Activated CD4-positive, alpha-beta T cell treated with anti-CD3 and anti-CD28 coated beads, Interleukin-2, amount 10 ng/mL, durations not matched to agents 24 days and 14 days (primary cell): ENCODE measurements around the gene GDPD2. TPM values are rescaled to one million over a fixed set of nuclear protein-coding genes. Genes with fewer than 3 reads are reported as not detected.
"Not testable (repeated sequence)": the region's sequence is repeated elsewhere in the genome, so short reads cannot be mapped to it uniquely, and the experiment has no call there.

Experiments
- DNase-seq: peaks from one replicate; pipeline ENCODE4 v3.0.0; 2022
- H3K27ac Mint-ChIP-seq: one replicate; pipeline ENCODE4 v1.8.0; 2022; ENCODE audit warnings: mild to moderate bottlenecking, mixed read lengths
- H3K27me3 Mint-ChIP-seq: one replicate; pipeline ENCODE4 v1.8.0; 2022; ENCODE audit warnings: mixed read lengths
- H3K36me3 Mint-ChIP-seq: one replicate; pipeline ENCODE4 v1.8.0; 2022; ENCODE audit warnings: low read depth, mild to moderate bottlenecking, mixed read lengths
- H3K4me1 Mint-ChIP-seq: one replicate; pipeline ENCODE4 v1.8.0; 2021; ENCODE audit warnings: mixed read lengths
- H3K4me3 Mint-ChIP-seq: one replicate; pipeline ENCODE4 v1.8.0; 2022; ENCODE audit warnings: mild to moderate bottlenecking, moderate library complexity, mixed read lengths
- H3K9me3 Mint-ChIP-seq: one replicate; pipeline ENCODE4 v1.8.0; 2021; ENCODE audit warnings: mixed read lengths
- intact Hi-C: fragments of 100-400 bp; cut with micrococcal nuclease; formaldehyde crosslinking; loops from one replicate; pipeline ENCODE4 v1.15.1; 2023
- total RNA-seq: library from RNA; stranded (reverse); gene quantifications from 2 replicates; pipeline ENCODE4 v1.2.3, GENCODE V29; 2022

GDPD2 gene
- total RNA-seq, result 0.12 and 0.19 TPM in 2 replicates

DNA sequence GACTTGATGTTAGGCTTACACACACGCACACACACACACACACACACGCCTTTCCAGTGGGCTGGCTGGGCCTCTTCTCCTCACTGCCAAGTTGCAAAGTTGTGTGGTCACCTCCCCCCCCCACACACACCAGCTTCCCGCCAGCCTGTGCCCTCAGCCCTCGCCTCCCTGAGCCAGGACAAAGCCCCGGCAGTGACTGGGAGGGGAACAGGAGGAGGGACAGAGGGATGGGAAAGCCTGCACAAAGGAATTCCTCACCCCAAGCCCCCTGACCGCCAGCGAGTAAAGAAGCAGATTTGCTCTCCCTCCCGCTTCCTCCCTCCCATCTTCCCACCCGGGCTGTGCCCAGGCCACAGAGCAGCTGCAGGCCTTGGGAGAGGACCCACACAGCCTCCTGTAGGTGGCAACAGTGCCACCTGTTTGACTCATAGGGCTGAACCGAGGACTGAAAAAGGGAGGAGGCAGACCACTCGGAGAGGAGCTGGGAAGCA is at the start of gene GDPD2:
Gene GDPD2, plus strand, starts transcription at position 464 of the 491 bp plus-strand sequence. CDS start 1,671 bp downstream, outside the sequence.
- Mint-ChIP-seq H3K27me3 (no peaks in the 10 kb centered on the region), H3K9me3 (no peaks in the 10 kb centered on the region), H3K36me3 (peaks cover 9% of the 10 kb centered on the region), H3K27ac (no peak within 1 kb of the TSS), H3K4me3 (no peak within 1 kb of the TSS), H3K4me1 (no peaks in the 10 kb centered on the region)
- intact Hi-C loops, result no loop called here
- no peak for DNase-seq

GRCh38 chrX:70386235-70386634 is 36.9 kb upstream of the GDPD2 start:
- no peak for DNase-seq
- no peak overlapping the region for H3K27ac Mint-ChIP-seq
- peaks cover 42% of the 10 kb centered on the region for H3K36me3 Mint-ChIP-seq
- H3K4me1 Mint-ChIP-seq, result peaks cover 5% of the 10 kb centered on the region
- H3K4me3 Mint-ChIP-seq, result no peak overlapping the region
- intact Hi-C loops, result no loop called here
- no peaks in the 10 kb centered on the region for H3K9me3 Mint-ChIP-seq
- H3K27me3 Mint-ChIP-seq, result no peaks in the 10 kb centered on the region

- no peaks in the 10 kb centered on the region for H3K27me3 Mint-ChIP-seq
- H3K4me1 Mint-ChIP-seq, result peaks cover 2% of the 10 kb centered on the region
- H3K9me3 Mint-ChIP-seq, result no peaks in the 10 kb centered on the region
- intact Hi-C loops, result no loop called here
- H3K36me3 Mint-ChIP-seq, result peaks cover 17% of the 10 kb centered on the region
- no peak overlapping the region for H3K4me3 Mint-ChIP-seq
- DNase-seq, result no peak
- peak overlapping the region; percentile 69 for H3K27ac Mint-ChIP-seq
Observed at GRCh38 chrX:70398899-70399298, 24.2 kb upstream of the GDPD2 start.

DNA sequence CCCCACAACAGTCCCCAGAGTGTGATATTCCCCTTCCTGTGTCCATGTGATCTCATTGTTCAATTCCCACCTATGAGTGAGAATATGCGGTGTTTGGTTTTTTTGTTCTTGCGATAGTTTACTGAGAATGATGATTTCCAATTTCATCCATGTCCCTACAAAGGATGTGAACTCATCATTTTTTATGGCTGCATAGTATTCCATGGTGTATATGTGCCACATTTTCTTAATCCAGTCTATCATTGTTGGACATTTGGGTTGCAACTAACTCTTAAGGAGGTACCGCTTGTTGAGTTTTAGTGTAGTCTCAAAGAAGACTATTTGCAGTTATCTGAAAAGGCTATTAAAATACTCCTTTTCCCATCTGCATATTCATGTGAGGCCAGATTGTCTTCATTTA is 22.9 kb upstream of the GDPD2 start:
- H3K4me3 Mint-ChIP-seq, intact Hi-C loops: not testable (repeated sequence)
- H3K36me3 Mint-ChIP-seq, result peaks cover 19% of the 10 kb centered on the region

GRCh38 chrX:70402721-70403120 is 20.4 kb upstream of the GDPD2 start:
- Mint-ChIP-seq H3K9me3 (no peaks in the 10 kb centered on the region), H3K27me3 (no peaks in the 10 kb centered on the region), H3K4me1 (peaks cover 2% of the 10 kb centered on the region), H3K36me3 (peaks cover 15% of the 10 kb centered on the region), H3K4me3 (no peak overlapping the region), H3K27ac (no peak overlapping the region)
- DNase-seq, result no peak
- intact Hi-C loops, result no loop called here

More for the DNA sequence above, 22.9 kb upstream of the GDPD2 start:
- H3K27me3 Mint-ChIP-seq, H3K9me3 Mint-ChIP-seq, H3K4me1 Mint-ChIP-seq, DNase-seq, H3K27ac Mint-ChIP-seq: not testable (repeated sequence)

- no peak for DNase-seq
- H3K9me3 Mint-ChIP-seq, result no peaks in the 10 kb centered on the region
- no peak overlapping the region for H3K27ac Mint-ChIP-seq
- no peaks in the 10 kb centered on the region for H3K4me1 Mint-ChIP-seq
- intact Hi-C loops, result no loop called here
- no peak overlapping the region for H3K4me3 Mint-ChIP-seq
- H3K36me3 Mint-ChIP-seq, result peaks cover 23% of the 10 kb centered on the region
- H3K27me3 Mint-ChIP-seq, result no peaks in the 10 kb centered on the region
Observed at GRCh38 chrX:70405003-70405402, 18.1 kb upstream of the GDPD2 start.

- Mint-ChIP-seq H3K4me3 (no peak overlapping the region), H3K4me1 (no peaks in the 10 kb centered on the region), H3K27me3 (no peaks in the 10 kb centered on the region), H3K36me3 (peaks cover 12% of the 10 kb centered on the region), H3K27ac (no peak overlapping the region), H3K9me3 (no peaks in the 10 kb centered on the region)
- DNase-seq, result no peak
- intact Hi-C loops, result no loop called here
Observed at GRCh38 chrX:70410921-70411320, 12.2 kb upstream of the GDPD2 start.

GRCh38 chrX:70411475-70411874 is 11.6 kb upstream of the GDPD2 start:
- H3K27ac Mint-ChIP-seq, result no peak overlapping the region
- H3K36me3 Mint-ChIP-seq, result peaks cover 8% of the 10 kb centered on the region
- H3K4me3 Mint-ChIP-seq, result no peak overlapping the region
- H3K27me3 Mint-ChIP-seq, result no peaks in the 10 kb centered on the region
- intact Hi-C loops, result no loop called here
- no peak for DNase-seq
- no peaks in the 10 kb centered on the region for H3K9me3 Mint-ChIP-seq
- H3K4me1 Mint-ChIP-seq, result no peaks in the 10 kb centered on the region

DNA sequence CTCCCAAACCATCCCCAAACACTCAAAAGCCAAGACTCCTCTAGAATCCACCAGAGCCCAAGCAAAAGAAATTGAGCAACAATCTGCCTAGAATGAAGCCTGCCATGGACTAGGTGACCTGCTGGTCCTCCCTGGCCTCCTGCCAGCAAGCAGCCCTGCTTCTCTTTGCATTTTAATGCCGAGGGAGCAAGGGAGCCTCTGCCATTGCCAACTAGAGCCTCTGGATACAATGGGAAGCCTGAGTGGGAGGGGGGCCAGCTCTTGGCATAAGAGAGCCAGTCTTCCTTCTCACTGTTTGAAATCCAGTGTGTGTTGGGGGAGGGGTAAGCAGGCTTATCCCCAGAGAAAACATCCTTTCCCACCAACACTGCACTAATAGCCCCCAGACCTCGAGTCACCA is 1.5 kb upstream of the GDPD2 start:
- no peak for DNase-seq
- no peak overlapping the region for H3K4me3 Mint-ChIP-seq

GRCh38 chrX:70423936-70424675 is 992 bp downstream of the GDPD2 start:
- DNase-seq, result no peak
- Mint-ChIP-seq H3K27ac (no peak overlapping the region), H3K9me3 (no peaks in the 10 kb centered on the region), H3K4me3 (no peak overlapping the region), H3K27me3 (no peaks in the 10 kb centered on the region), H3K4me1 (no peaks in the 10 kb centered on the region), H3K36me3 (peaks cover 9% of the 10 kb centered on the region)
- intact Hi-C loops, result no loop called here

More for the DNA sequence above, 1.5 kb upstream of the GDPD2 start:
- intact Hi-C loops, result no loop called here
- Mint-ChIP-seq H3K9me3 (no peaks in the 10 kb centered on the region), H3K36me3 (peaks cover 9% of the 10 kb centered on the region), H3K4me1 (no peaks in the 10 kb centered on the region), H3K27me3 (no peaks in the 10 kb centered on the region), H3K27ac (no peak overlapping the region)

DNA sequence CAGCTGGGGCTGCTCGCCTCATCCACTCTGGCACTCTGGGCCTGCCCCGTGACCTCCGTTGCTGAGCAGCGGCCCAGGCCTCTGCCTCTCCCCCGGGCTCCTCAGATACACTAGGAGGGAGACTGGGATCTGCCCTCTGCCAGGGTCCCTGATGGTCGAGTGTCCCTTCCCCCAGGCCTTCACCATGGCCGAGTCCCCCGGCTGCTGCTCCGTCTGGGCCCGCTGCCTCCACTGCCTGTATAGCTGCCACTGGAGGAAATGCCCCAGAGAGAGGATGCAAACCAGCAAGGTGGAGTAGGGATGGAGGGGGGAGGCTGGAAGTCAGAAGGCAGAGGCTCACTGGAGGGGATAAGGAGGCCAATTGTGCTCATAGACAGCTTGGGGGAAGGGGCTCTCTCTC is 1.7 kb downstream of the GDPD2 start:
- peaks cover 9% of the 10 kb centered on the region for H3K36me3 Mint-ChIP-seq
- no peaks in the 10 kb centered on the region for H3K4me1 Mint-ChIP-seq
- DNase-seq, result no peak
- no peaks in the 10 kb centered on the region for H3K9me3 Mint-ChIP-seq
- H3K4me3 Mint-ChIP-seq, result no peak overlapping the region
- H3K27me3 Mint-ChIP-seq, result no peaks in the 10 kb centered on the region
- H3K27ac Mint-ChIP-seq, result no peak overlapping the region
- intact Hi-C loops, result no loop called here

DNA sequence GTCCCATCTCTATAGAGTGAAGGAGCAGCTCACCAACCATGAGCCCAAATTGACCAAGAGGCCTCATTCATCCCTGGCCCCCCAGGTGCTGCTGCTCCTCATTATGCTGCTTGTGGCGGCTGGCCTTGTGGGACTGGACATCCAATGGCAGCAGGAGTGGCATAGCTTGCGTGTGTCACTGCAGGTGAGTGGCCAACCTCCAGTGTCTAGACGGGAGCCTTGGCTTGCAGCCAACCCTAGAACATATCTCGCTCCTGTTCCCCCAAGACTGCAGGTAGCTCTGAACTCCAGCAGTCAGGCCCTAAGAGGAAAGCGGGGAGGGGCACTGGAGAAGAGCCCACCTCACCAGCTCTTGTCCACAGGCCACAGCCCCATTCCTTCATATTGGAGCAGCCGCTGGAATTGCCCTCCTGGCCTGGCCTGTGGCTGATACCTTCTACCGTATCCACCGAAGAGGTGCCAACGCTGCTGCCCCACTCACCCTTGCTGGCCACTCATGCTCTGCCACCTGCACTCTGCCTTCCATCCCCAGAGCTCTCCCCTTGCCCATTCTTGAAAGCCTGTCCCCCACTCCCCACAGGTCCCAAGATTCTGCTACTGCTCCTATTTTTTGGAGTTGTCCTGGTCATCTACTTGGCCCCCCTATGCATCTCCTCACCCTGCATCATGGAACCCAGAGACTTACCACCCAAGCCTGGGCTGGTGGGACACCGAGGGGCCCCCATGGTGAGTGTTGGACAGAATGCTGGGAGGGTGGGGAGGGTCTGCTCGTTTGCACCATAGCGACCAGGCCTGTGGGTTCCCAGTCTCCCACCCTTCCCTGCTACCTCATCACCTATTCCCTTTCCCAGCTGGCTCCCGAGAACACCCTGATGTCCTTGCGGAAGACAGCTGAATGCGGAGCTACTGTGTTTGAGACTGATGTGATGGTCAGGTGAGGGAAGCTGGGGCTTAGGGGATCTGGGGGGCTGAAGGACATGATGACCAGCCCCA is 3.5 kb downstream of the GDPD2 start:
- Mint-ChIP-seq H3K36me3 (no peaks in the 10 kb centered on the region), H3K27me3 (no peaks in the 10 kb centered on the region), H3K27ac (no peak overlapping the region), H3K4me1 (no peaks in the 10 kb centered on the region), H3K4me3 (no peak overlapping the region), H3K9me3 (no peaks in the 10 kb centered on the region)
- DNase-seq, result no peak
- intact Hi-C loops, result no loop called here

GRCh38 chrX:70427365-70427764 is 4.3 kb downstream of the GDPD2 start:
- intact Hi-C loops, result no loop called here
- no peaks in the 10 kb centered on the region for H3K4me1 Mint-ChIP-seq
- H3K36me3 Mint-ChIP-seq, result no peaks in the 10 kb centered on the region
- H3K27me3 Mint-ChIP-seq, result no peaks in the 10 kb centered on the region
- no peak for DNase-seq
- no peak overlapping the region for H3K4me3 Mint-ChIP-seq
- H3K9me3 Mint-ChIP-seq, result no peaks in the 10 kb centered on the region
- no peak overlapping the region for H3K27ac Mint-ChIP-seq

GRCh38 chrX:70429759-70430158 is 6.6 kb downstream of the GDPD2 start:
- Mint-ChIP-seq H3K4me3 (no peak overlapping the region), H3K36me3 (no peaks in the 10 kb centered on the region), H3K27me3 (no peaks in the 10 kb centered on the region), H3K27ac (no peak overlapping the region), H3K4me1 (peaks cover 11% of the 10 kb centered on the region), H3K9me3 (no peaks in the 10 kb centered on the region)
- DNase-seq, result no peak
- intact Hi-C loops, result loop anchor here (5.0 to 10.0 kb wide), 3 partner anchors 92 to 545 kb away; partner anchors contain the start of gene KIF4A
